ENCODE measurements around the gene ITGB4.

DNA sequence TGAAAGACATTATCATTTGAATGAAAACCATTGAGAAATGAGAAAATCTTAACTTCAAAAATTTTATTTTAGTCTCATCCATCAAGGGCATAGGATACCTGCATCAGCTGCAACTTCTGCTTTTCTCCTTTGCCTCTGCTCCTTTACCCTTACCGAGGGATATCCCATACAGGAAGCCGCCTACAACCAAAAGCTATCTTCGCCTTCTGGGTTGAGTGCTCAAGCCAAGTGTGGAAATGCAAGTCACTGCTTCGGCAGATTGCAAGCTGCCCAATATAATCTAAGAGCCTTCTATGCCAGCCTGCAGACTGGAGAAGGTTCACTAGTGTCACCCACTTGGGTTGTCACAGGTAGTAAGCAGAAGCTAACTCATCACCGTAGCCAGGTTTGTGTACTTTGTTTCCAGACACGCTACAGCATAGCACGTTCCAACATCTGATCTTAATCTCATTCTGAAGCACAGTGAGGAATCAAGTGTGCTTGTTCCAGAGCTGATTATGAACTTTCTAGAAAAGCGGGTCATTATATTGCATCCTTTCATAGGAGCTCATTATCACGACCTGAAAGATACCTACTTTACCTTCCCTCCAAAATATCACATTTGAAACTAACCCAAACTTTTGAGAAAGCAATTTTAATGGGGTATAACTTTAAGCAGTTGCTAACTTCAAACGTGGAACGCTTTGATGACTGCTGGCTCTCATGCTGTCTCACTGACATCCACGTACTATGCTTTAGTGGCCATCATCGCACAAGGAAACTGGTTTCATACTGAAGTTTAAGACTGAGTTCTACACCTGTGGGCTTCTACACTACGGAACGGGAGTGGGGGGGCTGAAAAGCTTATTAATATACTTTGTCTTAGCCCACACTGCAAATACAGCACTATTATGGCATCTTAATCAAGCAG is 55.4 kb downstream of the ITGB4 start:
- TF ChIP-seq FOXJ3 (CRISPR knock-in tag; IDR thresholded peaks at IDR 0.05): no peak
- no peak for TF ChIP-seq EP300 (IDR thresholded peaks at IDR 0.05; ENCODE audit: borderline replicate concordance in 1 of 2, low read depth in 1 of 2, low read length in 1 of 2)
- TF ChIP-seq REST (IDR thresholded peaks at IDR 0.05; ENCODE audit: low read depth, low read length): peak; percentile 46; the same call in 1 of the 2 replicates
- TF ChIP-seq CTCF (IDR thresholded peaks at IDR 0.05): no peak
- TF ChIP-seq GABPA (IDR thresholded peaks at IDR 0.05; ENCODE audit: low read depth): no peak

Measured in SK-N-SH (cell line).